Stimulated activated CD8-positive, alpha-beta memory T cell treated with anti-CD3 and anti-CD28 coated beads, Interleukin-7, amount 100 ng/mL, for 48 hours (primary cell): ENCODE results near the gene KREMEN2.

Experiments
- DNase-seq, 2 donors: peaks; one replicate each; pipeline ENCODE4 v3.0.0-alpha.2; 2020; ENCODE audit warnings: low read depth in 1 of 2; ENCODE audit errors: extremely low read depth in 1 of 2

KREMEN2 gene

DNA sequence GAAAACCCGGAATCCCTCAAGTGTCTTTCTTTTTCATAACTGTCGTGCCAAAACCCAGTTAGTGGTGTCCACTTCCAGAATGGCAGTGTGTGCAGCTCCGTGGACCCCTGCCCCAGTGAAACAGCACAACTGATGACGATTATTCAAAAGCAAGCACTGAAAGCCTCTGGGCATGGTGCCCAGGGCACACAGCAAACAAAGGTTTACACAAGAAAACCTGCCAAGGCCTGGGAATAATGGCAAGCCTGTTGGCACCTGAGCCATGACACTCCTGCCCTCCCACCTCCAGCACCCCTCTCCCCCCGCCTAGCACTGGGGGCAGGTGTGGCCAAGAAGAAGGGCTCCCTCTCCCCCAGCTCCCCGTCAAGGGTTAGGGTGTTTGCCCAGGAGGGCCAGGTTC lies 13.4 kb downstream of the KREMEN2 start:
- no peak for DNase-seq

DNA sequence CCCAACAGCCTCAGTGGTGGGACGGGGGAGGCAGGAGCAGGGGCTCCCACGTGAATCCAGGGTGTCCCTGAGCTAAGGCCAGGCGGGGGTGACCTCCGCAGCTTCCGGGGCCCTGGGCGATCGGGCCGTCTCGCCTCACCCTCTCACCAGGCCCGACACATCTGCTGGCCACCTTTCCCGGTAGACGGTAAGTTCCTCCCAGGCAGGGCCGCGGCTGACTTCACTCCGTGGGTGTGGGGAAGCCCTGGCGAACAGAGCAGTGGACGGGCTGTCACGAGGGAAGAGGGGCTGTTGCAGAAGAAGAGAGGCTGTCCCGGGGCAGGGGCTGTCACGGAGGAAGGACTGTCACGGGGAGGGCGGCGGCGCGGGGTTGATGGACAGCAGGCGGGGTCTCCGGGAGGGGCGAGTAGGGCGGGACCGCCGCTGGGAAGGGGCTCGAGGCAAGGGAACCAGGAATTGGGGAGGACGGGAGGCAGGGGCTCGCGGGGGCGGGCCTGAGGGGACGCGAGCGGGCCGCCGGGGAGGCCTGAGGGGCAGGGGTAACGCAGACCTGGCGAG lies 15.7 kb downstream of the KREMEN2 start:
- no peak for DNase-seq

DNA sequence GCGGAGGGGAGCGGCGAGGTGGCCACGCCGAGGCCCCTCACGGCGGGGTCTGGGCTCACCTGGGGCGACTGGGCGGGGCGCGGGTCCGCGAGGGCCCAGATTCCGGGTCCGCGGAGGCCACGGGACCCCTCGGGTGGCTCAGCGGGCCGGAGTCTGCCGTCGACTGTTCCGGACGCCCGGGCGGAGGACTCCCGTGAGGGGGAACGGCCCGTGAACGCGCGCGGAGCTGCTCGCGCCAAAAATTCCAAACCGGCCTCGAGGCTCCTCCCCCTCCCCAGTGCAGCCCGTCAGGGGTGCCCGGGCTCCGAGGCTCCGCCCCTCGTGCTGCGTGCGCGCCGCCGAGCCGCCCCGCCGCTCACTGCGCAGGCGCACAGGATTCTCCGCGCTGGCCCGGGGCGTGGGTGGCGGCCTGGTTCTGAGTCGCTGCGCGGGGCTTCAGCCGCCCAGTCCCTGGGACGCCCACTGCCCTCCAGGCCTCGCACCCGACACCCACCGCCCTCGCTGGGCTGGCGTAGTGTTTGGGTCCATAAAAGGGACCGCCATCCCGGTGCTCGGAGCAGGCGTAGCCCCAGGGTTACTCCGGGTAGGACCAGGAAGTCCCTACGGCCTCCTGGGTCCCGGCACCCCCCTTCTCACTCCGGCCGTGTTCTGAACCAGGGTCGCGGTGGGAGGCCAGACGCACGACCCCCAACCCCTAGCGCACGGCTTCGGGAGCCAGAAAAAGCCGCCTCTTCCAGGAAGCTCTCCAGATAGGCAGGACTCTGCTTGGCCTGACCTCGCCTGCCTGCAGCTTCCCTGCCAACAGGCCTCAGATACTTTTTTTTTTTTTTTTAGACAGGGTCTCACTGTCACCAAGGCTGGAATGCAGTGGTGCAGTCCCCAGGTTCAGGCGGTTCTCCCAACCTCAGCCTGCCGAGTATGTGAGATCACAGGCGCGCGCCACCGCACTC lies 16.4 kb downstream of the KREMEN2 start, which contains the start of gene PKMYT1:
Gene PKMYT1, minus strand, starts transcription at position 220 of the 950 bp plus-strand sequence. CDS start 789 bp downstream, outside the sequence.
- DNase-seq, result peak; percentile 89 to 96

DNA sequence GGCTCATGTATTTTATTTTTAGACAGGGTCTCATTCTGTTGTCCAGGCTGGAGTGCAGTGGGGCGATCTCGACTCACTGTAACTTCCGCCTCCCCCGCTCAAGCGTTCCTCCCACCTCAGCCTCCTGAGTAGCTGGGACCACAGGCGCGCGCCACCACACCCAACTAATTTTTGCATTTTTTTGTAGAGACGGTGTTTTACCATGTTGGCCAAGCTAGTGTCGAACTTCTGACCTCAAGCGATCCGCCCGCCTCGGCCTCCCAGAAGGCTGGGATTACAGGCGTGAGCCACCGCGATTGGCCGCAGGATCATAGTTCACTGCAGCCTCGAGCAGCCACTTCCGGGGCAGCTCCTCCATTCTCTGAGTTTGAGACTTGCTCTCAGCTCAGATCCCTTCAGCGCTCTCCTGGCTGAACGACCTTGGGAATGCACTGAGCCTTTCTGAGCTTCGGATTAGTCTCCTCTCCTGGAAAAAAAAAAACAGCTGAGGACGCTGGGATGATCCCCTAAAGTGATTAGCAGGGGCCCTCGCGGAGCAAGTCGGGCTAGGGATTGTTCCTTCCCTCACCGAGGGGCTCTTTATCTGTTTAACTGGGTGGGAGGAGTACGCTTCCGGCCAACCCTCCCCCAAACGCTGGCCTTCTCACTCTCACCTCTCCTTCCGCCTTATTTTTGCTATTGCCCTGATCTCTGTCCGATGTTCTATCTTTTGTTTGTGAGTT lies 17.3 kb downstream of the KREMEN2 start:
- DNase-seq, result no peak

DNA sequence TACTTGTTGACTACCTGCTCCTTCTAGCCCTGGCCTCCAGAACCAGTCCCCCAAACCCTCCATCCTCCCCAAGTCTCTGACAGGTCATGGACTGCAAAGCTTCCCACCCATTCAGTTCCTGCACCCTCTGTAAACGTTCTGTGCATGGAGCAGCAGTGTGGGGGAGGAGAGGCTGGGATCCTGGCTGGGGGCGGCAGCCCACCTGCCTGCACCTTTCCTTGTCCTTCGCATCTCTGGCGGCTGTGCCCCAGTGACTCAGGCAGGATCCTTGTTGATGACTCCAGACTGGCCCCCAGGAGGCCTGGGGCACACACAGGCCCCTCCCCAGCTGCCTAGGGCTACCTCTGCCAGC lies 17.8 kb downstream of the KREMEN2 start:
- DNase-seq, result no peak

DNA sequence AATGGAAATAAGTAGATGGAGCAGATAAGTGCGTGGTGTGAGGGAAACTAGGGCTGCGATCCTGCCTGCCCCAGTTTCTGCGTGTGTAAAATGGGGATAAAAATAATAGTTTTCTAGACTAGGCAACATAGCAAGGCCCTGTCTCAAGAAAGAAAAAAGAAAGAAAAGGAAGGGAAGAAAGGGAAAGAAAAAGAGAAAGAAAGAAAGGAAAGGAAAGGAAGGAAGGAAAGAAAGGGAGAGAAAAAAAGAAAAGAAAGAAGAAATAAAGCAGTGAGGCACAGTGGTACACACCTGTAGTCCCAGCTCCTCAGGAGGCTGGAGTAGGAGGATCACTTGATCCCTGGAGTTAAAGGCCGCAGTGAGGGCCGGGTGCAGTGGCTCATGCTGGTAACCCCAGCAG lies 18.3 kb downstream of the KREMEN2 start:
- no peak for DNase-seq

DNA sequence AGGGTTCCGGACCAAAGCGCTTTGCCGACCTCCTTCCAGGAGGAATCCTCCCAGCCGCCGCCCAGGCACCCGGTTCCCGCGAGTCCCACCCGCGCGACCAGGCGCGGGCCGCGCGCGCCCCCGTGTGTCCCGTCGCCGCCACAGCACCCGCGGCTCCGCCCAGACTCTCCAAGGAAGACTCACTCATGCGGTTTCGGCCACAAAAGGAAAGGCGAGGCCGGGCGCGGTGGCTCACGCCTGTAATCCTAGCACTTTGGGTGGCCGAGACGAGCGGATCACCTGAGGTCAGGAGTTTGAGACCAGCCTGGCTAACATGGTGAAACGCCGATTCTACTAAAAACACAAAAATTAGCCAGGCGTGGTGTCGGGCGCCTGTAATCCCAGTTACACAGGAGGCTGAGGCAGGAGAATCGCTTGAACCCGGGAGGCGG lies 19.6 kb downstream of the KREMEN2 start:
- DNase-seq, result peak; percentile 53 to 61

DNA sequence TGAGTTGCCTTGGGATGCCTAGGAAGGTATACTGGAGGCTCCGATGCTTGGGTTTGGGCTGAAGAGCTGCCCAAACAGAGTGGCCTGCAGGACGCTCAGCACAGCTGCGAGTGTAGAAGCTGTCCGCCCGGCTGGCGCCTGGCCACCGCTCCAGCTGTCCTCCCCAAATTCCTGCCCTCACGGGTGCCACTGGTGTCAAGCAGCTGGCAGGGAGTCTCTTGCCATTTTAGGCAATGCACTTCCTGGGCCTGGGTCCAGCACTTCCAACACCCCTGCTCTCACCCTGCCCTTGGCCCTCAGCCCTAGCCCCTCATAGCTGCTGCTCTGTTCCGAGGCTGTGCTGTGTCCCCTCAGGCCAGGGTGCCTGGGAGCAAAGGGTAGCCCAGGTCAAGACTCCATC lies 21.4 kb downstream of the KREMEN2 start:
- no peak for DNase-seq

DNA sequence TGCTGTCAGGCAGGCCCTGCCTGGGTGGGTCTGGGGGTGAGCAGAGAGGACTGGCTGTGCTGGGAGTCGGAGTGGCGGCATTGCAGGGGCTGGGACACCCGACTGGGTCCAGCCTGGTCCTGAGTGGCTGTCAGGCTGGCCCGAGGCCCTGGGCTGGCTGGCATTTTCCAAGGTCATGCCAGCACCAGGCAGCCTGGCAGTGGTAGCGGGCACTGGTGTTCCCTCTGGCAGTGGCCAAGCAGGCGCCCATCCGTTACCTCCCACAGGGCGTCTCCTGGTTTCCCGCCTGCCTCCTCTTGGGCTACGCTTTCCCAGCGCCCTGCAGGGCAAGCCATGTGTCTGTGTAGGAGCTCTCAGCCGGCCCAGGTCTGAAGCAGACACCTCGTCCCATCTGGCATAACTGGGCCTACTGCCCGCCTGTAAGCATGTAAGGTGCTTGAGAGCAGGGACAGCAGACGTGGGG lies 21.8 kb downstream of the KREMEN2 start:
- DNase-seq, result no peak

DNA sequence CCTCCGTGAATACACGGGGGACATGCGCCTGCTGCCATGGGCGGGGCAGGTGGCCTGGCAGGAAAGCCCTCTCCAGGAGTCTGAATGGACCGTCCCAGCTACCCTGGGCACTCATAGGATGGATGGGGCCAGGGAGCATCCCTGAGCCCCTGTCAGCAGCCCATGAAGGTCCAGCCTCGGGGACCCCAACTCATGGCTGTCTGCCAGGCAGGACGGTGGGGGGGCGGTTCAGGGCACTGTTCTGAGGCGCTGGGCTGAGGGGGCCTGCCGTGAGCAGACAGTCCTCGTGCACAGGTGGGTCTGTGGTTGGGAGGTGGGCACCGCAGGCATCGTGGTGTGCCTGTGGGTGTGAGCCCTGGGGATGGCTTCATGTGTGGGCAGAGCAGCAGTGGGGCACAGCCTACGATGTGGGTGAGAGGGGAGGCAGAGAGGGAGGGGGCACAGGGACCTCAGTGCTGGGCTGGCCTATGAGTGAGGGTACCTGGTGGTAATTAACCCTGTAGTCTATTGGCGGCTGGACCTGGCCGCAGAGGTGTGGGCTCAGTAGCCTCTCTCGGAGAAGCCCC lies 22.6 kb downstream of the KREMEN2 start:
- no peak for DNase-seq

DNA sequence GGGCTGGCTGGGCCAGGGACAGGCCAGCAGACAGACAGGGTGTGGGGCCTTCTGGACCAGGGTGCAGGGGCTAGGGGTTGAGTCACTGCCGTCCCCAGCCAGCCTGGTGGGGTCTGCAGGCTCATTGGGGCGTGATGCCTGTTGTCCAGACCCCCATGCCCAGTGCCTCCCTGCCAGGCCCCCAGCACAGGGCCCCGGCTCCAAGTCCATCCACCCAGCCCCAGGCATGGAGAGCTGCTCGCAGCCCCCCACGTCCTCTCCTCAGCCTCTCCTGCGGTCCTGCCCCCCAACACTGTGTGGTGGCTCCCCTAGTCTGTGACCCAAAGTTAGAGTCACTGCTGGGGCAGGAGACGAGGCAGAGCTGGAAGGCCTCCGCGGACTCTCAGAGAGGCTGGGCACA lies 23.2 kb downstream of the KREMEN2 start:
- no peak for DNase-seq

DNA sequence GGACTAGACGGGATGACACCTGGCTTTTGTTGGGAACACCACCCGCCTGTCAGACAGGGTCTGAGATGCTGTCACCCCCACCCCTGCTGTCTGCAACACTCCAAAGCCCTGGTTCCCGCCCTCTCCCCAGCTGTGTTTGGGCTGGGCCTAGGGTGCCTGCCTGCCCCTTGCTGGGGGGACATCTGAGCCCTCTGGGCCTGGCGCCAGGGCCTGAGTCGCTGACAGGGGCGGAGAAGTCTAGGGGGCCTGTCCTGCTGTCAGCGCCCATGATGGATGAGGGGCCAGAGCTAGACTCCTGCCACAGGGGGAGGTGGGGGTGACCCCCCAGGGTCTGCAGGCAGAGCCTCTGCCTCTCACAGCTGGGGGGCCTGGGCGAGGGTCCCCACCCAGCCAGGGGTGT lies 23.8 kb downstream of the KREMEN2 start:
- no peak for DNase-seq

DNA sequence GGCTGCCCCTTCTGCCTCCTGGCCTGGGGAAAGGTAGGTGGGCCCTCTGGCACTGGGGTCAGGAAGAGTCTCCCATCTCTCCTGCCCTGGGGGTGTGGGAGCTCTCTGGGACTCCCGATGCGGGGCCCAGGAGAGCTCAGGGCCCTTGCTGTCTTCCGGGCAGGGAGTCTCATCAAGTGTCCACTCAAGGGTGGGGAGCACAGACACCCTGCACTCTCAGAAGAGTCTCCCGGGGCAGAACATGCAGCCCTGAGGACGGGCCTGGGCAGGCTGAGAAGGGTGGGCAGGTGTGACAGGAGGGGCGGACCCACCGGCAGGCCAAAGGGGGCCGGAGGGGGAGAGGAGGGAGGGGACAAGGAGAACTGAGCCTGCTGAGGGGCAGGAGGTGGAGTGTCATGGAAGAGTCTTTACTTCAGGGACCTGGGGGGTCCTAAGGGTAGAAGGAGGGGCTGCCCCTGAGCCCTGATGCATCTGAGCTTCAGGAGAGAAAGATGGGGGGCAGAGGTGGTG lies 24.6 kb downstream of the KREMEN2 start:
- DNase-seq, result no peak

DNA sequence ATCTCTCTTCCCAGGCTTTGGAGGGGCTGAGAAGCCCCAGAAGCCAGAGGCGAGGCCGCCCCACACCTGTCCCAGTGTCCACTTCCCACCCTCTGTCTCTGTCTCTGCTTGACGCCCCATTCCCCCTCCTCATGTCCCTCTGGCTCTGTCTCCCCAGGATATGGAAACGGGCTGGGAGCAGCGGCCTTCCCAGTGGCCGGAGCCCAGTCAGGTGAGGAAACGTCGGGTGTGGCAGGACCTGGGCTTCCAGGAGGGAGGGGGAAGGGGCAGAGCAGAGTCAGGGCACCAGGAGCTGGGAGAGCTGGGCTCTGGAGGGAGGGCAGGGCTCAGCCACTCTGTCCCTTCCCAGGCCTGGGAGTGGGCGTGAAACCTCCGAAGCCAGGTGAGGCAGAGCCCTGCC lies 26.8 kb downstream of the KREMEN2 start:
- no peak for DNase-seq

DNA sequence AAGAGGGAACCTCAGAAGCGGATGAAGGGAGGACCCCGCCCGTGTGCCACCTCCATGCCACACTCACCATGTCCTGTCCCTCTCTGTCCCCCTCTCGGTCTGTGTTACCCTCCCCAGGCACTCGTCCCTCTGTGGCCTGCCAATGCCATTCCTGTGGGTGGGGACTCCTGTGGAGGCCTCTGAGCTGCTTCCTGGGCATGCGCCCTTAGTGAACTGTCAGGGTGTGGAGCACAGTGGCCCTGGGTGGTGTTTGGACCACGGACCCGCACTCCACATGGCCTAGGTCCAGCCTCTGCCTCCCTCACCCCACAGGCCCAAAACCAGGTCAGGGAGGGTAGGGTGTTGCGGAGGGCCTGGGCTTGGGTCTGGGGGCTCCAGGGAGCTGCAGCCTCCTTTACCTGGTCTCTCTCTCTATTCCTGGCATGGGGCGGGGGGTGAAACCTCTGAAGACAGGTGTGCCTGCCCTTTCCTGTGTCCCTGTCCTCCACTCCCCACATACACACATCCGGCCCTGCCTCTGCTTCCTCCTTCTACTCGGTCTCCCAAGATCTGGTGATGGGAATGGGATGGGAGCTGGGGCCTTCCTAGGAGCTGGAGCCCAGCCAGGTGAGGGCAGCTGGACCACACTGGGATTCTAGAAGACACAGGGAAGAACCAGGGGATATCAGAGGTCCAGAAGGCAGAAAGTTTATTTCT lies 27.6 kb downstream of the KREMEN2 start:
- DNase-seq, result no peak

DNA sequence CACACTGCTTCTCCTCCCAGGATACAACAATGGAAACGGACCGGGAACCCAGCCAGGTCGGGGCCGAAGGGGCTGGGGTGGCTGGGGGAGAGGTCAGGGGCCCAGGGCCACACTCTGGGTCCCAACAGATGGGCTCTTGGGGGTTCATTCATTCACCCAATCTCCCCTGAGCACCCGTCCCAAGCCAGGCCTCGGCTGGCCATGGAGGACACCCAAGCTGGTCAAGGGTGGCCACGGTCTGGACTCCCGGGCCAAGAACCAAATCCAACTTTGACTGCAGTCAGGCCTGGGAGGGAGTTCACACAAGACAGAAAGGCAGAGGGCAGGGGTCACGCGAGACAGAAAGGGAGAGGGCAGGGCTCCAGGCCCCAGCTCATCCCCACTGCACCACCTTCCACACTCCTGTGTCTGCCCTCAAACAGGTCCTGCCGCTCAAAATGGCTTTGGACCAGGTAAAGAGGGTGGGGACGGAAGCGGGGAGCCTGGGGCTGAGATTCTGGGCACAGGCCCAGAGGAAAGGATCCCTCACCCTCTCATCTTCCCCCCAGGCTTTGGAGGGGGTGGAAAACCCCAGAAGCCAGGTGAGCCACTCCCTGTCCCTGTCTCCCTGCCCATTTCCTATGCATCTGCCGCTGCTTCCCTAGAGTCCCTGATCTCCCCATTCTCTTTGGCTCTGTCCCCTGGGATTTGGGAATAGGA lies 28.5 kb downstream of the KREMEN2 start:
- no peak for DNase-seq

DNA sequence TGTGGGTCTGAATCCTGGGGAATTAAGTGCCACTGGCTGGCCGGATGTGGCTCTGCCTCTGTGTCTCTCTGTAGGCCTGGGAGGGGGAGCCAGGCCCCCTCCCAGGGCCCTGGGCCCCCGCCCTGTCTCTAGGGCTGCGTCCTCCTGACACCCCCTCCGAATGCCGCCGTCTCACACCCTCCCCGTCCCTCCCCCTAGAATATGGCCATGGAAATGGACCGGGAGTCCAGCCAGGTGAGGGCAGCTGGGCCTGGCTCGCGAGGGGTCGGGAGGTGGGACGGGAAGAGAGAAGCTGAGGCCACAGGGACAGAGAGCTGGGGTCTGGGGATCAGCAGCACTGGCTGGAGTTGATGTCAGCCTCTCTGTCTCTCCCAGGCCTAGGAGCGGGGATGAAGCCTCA lies 32.2 kb downstream of the KREMEN2 start:
- DNase-seq, result no peak

DNA sequence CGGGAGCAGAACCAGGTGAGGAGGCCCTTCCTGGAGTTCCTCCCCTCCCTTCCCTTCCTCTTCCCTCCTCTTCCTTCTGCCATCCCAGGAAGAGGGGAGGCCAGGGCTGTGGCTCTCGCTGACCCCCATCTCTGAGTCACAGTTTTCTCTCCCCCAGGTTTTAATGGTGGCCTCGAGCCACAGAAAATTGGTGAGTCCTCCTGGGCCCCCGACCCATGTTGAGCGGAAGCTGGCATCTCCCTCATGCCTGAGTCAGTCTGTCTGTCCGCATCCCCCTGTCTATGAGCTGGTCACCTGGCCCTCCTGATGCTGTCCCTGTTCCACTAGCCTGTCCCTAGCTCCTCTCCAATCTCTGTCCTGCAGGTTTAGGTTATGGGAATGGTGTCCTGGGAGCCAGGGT lies 35.9 kb downstream of the KREMEN2 start:
- no peak for DNase-seq

DNA sequence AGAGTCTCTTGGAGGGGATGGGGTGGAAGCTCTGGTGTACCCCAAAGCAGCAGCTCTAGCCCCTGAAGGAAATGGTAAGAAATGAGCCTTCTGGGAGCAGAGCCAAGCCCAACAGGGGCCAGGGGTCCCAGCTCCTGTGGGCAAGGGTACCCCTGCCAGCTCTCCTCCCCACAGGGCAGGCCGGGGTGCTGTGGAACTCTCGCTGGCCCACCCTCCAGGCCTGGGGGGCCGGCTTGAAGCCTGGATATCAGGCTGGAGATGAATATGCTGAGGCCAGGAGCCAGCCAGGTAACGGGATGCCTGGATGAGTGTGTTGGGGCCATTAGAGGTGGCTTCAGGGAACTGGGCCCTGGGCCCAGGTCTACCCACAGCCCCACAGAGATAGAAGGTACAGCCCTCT lies 36.5 kb downstream of the KREMEN2 start:
- no peak for DNase-seq

DNA sequence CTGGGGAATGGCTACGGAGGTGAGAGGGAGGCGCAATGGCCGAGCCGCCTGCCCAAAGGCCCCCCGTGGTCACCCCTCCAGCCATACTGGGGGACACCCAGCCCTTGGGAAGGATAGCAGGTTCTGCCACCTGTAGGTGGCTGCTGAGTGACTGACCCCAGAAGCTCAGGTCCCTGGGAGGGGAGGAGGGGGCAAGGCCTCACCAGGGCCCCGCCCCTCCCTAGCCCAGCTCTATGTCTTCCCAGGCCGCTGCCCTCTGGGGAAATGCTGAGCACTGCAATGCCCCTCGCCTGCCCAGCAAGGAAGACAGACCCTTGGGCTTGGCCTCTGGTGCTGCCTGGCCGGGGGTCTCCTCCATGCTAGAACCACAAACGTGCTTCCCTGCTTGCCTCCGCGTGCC lies 37.2 kb downstream of the KREMEN2 start:
- DNase-seq, result no peak
